PC-9 (cell line): Measurements from ENCODE around the gene ELAPOR1.

Experiments
- EZH2 ChIP-seq: fragments of 200-600 bp; sonication (generic); IDR thresholded peaks from 2 replicates; pipeline ENCODE4 v1.8.0; 2017; ENCODE audit warnings: antibody characterized with exemption, low read depth
- TF ChIP-seq, protein P1 (sequence below): fragments of 200-600 bp; sonication (generic); conservative IDR thresholded peaks from 2 replicates; pipeline ENCODE4 v1.6.1; 2017; ENCODE audit warnings: mixed run types, antibody characterized with exemption, mild to moderate bottlenecking, moderate library complexity

DNA sequence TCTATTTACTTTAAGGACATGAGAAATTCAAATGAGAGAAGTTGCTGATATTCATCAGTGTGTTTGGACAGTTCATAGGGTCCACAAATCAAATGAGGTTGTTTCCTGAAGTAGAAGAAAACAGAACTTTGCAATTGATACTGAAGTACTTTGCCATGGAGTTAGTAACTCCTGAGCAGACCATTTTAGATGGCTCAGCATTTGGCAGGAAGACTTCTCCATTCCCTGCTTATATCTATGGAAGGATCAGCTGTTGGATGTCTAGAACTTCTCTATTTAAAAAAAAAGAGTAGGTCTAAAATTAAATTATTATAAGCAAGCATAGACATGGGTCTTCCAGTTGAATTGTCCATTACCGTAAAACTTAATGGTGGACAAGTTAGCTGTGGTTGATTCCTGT is 18.3 kb upstream of the ELAPOR1 start:
- TF ChIP-seq, protein P1, sequence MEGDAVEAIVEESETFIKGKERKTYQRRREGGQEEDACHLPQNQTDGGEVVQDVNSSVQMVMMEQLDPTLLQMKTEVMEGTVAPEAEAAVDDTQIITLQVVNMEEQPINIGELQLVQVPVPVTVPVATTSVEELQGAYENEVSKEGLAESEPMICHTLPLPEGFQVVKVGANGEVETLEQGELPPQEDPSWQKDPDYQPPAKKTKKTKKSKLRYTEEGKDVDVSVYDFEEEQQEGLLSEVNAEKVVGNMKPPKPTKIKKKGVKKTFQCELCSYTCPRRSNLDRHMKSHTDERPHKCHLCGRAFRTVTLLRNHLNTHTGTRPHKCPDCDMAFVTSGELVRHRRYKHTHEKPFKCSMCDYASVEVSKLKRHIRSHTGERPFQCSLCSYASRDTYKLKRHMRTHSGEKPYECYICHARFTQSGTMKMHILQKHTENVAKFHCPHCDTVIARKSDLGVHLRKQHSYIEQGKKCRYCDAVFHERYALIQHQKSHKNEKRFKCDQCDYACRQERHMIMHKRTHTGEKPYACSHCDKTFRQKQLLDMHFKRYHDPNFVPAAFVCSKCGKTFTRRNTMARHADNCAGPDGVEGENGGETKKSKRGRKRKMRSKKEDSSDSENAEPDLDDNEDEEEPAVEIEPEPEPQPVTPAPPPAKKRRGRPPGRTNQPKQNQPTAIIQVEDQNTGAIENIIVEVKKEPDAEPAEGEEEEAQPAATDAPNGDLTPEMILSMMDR: no peak
- TF ChIP-seq EZH2: no peak
